ENCODE measurements around the gene ITGA1.

GRCh38 chr5:52810426-52810825 lies 22.7 kb downstream of the ITGA1 start:
- TF ChIP-seq POLR2A (IDR thresholded peaks at IDR 0.05; ENCODE audit: low read length) (no peak), GATA1 (IDR thresholded peaks at IDR 0.05; ENCODE audit: low read depth, low read length) (no peak)
